ENCODE results near the gene VAV2. TPM values are rescaled to one million over a fixed set of nuclear protein-coding genes. Genes with fewer than 3 reads are reported as not detected.

Gene VAV2
- total RNA-seq, 2 experiments from 2014 or later, result 5.1 to 5.5 TPM

GRCh38 chr9:133855371-133855770 lies 136.8 kb downstream of the VAV2 start:
- CTCF ChIA-PET, result no interaction called here
- Mint-ChIP-seq H3K27ac (no peak overlapping the region), H3K36me3 (no peaks in the 10 kb centered on the region), H3K4me3 (no peak overlapping the region), H3K9me3 (ENCODE audit: low read depth) (no peaks in the 10 kb centered on the region), H3K4me1 (no peaks in the 10 kb centered on the region), H3K27me3 (no peaks in the 10 kb centered on the region)
- ATAC-seq (no peak), DNase-seq (no peak)

GRCh38 chr9:133854765-133855164 lies 137.4 kb downstream of the VAV2 start:
- Mint-ChIP-seq H3K36me3 (no peaks in the 10 kb centered on the region), H3K27ac (no peak overlapping the region), H3K4me1 (no peaks in the 10 kb centered on the region), H3K27me3 (no peaks in the 10 kb centered on the region), H3K4me3 (no peak overlapping the region), H3K9me3 (ENCODE audit: low read depth) (no peaks in the 10 kb centered on the region)
- ATAC-seq (no peak), DNase-seq (no peak)
- CTCF ChIA-PET, result no interaction called here

- Mint-ChIP-seq H3K27ac (no peak overlapping the region), H3K4me3 (no peak overlapping the region), H3K27me3 (no peaks in the 10 kb centered on the region), H3K4me1 (no peaks in the 10 kb centered on the region), H3K36me3 (no peaks in the 10 kb centered on the region), H3K9me3 (ENCODE audit: low read depth) (no peaks in the 10 kb centered on the region)
- ATAC-seq, result no peak
- DNase-seq, result no peak
- CTCF ChIA-PET, result no interaction called here
Observed at GRCh38 chr9:133854048-133854447, 138.1 kb downstream of the VAV2 start.

- CTCF ChIA-PET, result no interaction called here
- Mint-ChIP-seq H3K9me3 (ENCODE audit: low read depth) (no peaks in the 10 kb centered on the region), H3K4me3 (no peak overlapping the region), H3K27me3 (no peaks in the 10 kb centered on the region), H3K36me3 (no peaks in the 10 kb centered on the region), H3K4me1 (no peaks in the 10 kb centered on the region), H3K27ac (no peak overlapping the region)
- DNase-seq (no peak), ATAC-seq (no peak)
Observed at GRCh38 chr9:133853331-133853730, 138.8 kb downstream of the VAV2 start.

GRCh38 chr9:133852431-133852830 lies 139.7 kb downstream of the VAV2 start:
- Mint-ChIP-seq H3K36me3 (no peaks in the 10 kb centered on the region), H3K27me3 (no peaks in the 10 kb centered on the region), H3K4me1 (no peaks in the 10 kb centered on the region), H3K9me3 (ENCODE audit: low read depth) (no peaks in the 10 kb centered on the region), H3K4me3 (no peak overlapping the region), H3K27ac (no peak overlapping the region)
- ATAC-seq, result no peak
- CTCF ChIA-PET, result no interaction called here
- DNase-seq, result no peak

GRCh38 chr9:133851693-133852092 lies 140.4 kb downstream of the VAV2 start:
- DNase-seq (no peak), ATAC-seq (no peak)
- H3K27me3 Mint-ChIP-seq, result no peaks in the 10 kb centered on the region
- H3K9me3 Mint-ChIP-seq (ENCODE audit: low read depth), result no peaks in the 10 kb centered on the region
- H3K4me3 Mint-ChIP-seq, result no peak overlapping the region
- CTCF ChIA-PET, result no interaction called here
- H3K27ac Mint-ChIP-seq, result no peak overlapping the region
- no peaks in the 10 kb centered on the region for H3K36me3 Mint-ChIP-seq
- no peaks in the 10 kb centered on the region for H3K4me1 Mint-ChIP-seq

- no peak for DNase-seq
- CTCF ChIA-PET, result no interaction called here
- Mint-ChIP-seq H3K27ac (no peak overlapping the region), H3K4me3 (no peak overlapping the region), H3K4me1 (no peaks in the 10 kb centered on the region), H3K36me3 (no peaks in the 10 kb centered on the region), H3K9me3 (ENCODE audit: low read depth) (no peaks in the 10 kb centered on the region), H3K27me3 (no peaks in the 10 kb centered on the region)
- ATAC-seq, result no peak
Observed at GRCh38 chr9:133850937-133851336, 141.2 kb downstream of the VAV2 start.

- no peaks in the 10 kb centered on the region for H3K9me3 Mint-ChIP-seq (ENCODE audit: low read depth)
- H3K36me3 Mint-ChIP-seq, result no peaks in the 10 kb centered on the region
- no peak overlapping the region for H3K4me3 Mint-ChIP-seq
- H3K4me1 Mint-ChIP-seq, result no peaks in the 10 kb centered on the region
- no peak overlapping the region for H3K27ac Mint-ChIP-seq
- DNase-seq, result no peak
- no peak for ATAC-seq
- CTCF ChIA-PET, result interaction anchor here (1.0 kb wide), 1 partner anchor 105 kb away, joined by 3 read pairs; no protein-coding TSS in a partner anchor
- no peaks in the 10 kb centered on the region for H3K27me3 Mint-ChIP-seq
Observed at GRCh38 chr9:133850161-133850560, 142.0 kb downstream of the VAV2 start.

GRCh38 chr9:133849110-133849670 lies 142.9 kb downstream of the VAV2 start:
- ATAC-seq (no peak), DNase-seq (no peak)
- Mint-ChIP-seq H3K36me3 (no peaks in the 10 kb centered on the region), H3K9me3 (ENCODE audit: low read depth) (no peaks in the 10 kb centered on the region), H3K27ac (no peak overlapping the region), H3K4me1 (no peaks in the 10 kb centered on the region), H3K27me3 (no peaks in the 10 kb centered on the region), H3K4me3 (no peak overlapping the region)
- CTCF ChIA-PET, result interaction anchor here (1.0 kb wide), 1 partner anchor 104 kb away, joined by 3 read pairs; no protein-coding TSS in a partner anchor

- Mint-ChIP-seq H3K27ac (no peak overlapping the region), H3K9me3 (ENCODE audit: low read depth) (no peaks in the 10 kb centered on the region), H3K4me3 (no peak overlapping the region), H3K27me3 (no peaks in the 10 kb centered on the region), H3K4me1 (no peaks in the 10 kb centered on the region), H3K36me3 (no peaks in the 10 kb centered on the region)
- no peak for DNase-seq
- ATAC-seq, result no peak
- CTCF ChIA-PET, result interaction anchor here (0.7 kb wide), 1 partner anchor 17 kb away, joined by 3 read pairs; no protein-coding TSS in a partner anchor
Observed at GRCh38 chr9:133848471-133849109, 143.5 kb downstream of the VAV2 start.

- no peaks in the 10 kb centered on the region for H3K36me3 Mint-ChIP-seq
- H3K27me3 Mint-ChIP-seq, result no peaks in the 10 kb centered on the region
- H3K4me3 Mint-ChIP-seq, result no peak overlapping the region
- CTCF ChIA-PET, result no interaction called here
- no peak for ATAC-seq
- DNase-seq, result no peak
- H3K27ac Mint-ChIP-seq, result no peak overlapping the region
- no peaks in the 10 kb centered on the region for H3K4me1 Mint-ChIP-seq
- H3K9me3 Mint-ChIP-seq (ENCODE audit: low read depth), result no peaks in the 10 kb centered on the region
Observed at GRCh38 chr9:133846483-133847090, 145.5 kb downstream of the VAV2 start.

- Mint-ChIP-seq H3K4me1 (no peaks in the 10 kb centered on the region), H3K36me3 (no peaks in the 10 kb centered on the region), H3K27ac (no peak overlapping the region), H3K27me3 (no peaks in the 10 kb centered on the region), H3K9me3 (ENCODE audit: low read depth) (no peaks in the 10 kb centered on the region), H3K4me3 (no peak overlapping the region)
- CTCF ChIA-PET, result interaction anchor here (1.4 kb wide), 1 partner anchor 63 kb away, joined by 3 read pairs; no protein-coding TSS in a partner anchor
- DNase-seq (no peak), ATAC-seq (no peak)
Observed at GRCh38 chr9:133845440-133845839, 146.7 kb downstream of the VAV2 start.

- DNase-seq (no peak), ATAC-seq (no peak)
- CTCF ChIA-PET, result interaction anchor here (1.4 kb wide), 1 partner anchor 62 kb away, joined by 3 read pairs; no protein-coding TSS in a partner anchor
- Mint-ChIP-seq H3K27ac (no peak overlapping the region), H3K27me3 (no peaks in the 10 kb centered on the region), H3K36me3 (no peaks in the 10 kb centered on the region), H3K4me3 (no peak overlapping the region), H3K4me1 (no peaks in the 10 kb centered on the region), H3K9me3 (ENCODE audit: low read depth) (no peaks in the 10 kb centered on the region)
Observed at GRCh38 chr9:133844881-133845410, 147.2 kb downstream of the VAV2 start.

GRCh38 chr9:133844398-133844784 lies 147.7 kb downstream of the VAV2 start:
- ATAC-seq (no peak), DNase-seq (no peak)
- CTCF ChIA-PET, result interaction anchor here (1.4 kb wide), 1 partner anchor 62 kb away, joined by 3 read pairs; no protein-coding TSS in a partner anchor
- no peak overlapping the region for H3K27ac Mint-ChIP-seq
- no peaks in the 10 kb centered on the region for H3K36me3 Mint-ChIP-seq
- H3K9me3 Mint-ChIP-seq (ENCODE audit: low read depth), result no peaks in the 10 kb centered on the region
- H3K27me3 Mint-ChIP-seq, result no peaks in the 10 kb centered on the region
- no peaks in the 10 kb centered on the region for H3K4me1 Mint-ChIP-seq
- H3K4me3 Mint-ChIP-seq, result no peak overlapping the region

Measured in activated CD8-positive, alpha-beta memory T cell treated with anti-CD3 and anti-CD28 coated beads, Interleukin-2, amount 10 ng/mL, durations not matched to agents 7 days and 5 days (primary cell).